LoVo (cell line): ENCODE measurements around the gene LMTK2.

Experiments used
- DNase-seq: peaks from one replicate; pipeline ENCODE4 v3.0.0-alpha.2; 2016; ENCODE audit warnings: low spot score

The LMTK2 gene

GRCh38 chr7:98137134-98137825 is 30.6 kb downstream of the LMTK2 start:
- no peak for DNase-seq

- DNase-seq, result no peak
These were observed 31.1 kb downstream of the LMTK2 start for GRCh38 chr7:98137826-98138151.

GRCh38 chr7:98138672-98139071 is 32.0 kb downstream of the LMTK2 start:
- no peak for DNase-seq

- no peak for DNase-seq
These were observed 36.0 kb downstream of the LMTK2 start for GRCh38 chr7:98142658-98143057.

- DNase-seq, result no peak
These were observed 41.9 kb downstream of the LMTK2 start for GRCh38 chr7:98148607-98149006.

GRCh38 chr7:98149116-98149692 is 42.5 kb downstream of the LMTK2 start:
- DNase-seq, result no peak

GRCh38 chr7:98151884-98152283 is 45.2 kb downstream of the LMTK2 start:
- DNase-seq, result no peak

GRCh38 chr7:98156700-98157099 is 50.0 kb downstream of the LMTK2 start:
- DNase-seq, result no peak

GRCh38 chr7:98157761-98158160 is 51.1 kb downstream of the LMTK2 start:
- DNase-seq, result no peak

GRCh38 chr7:98162758-98163157 is 56.1 kb downstream of the LMTK2 start:
- no peak for DNase-seq

- no peak for DNase-seq
These were observed 56.6 kb downstream of the LMTK2 start for GRCh38 chr7:98163269-98163668.

- peak; percentile 54 for DNase-seq
These were observed 57.2 kb downstream of the LMTK2 start for GRCh38 chr7:98163704-98164494.

GRCh38 chr7:98165827-98166667 is 59.4 kb downstream of the LMTK2 start:
- peak; percentile 16 for DNase-seq

GRCh38 chr7:98166668-98166970 is 60.0 kb downstream of the LMTK2 start:
- DNase-seq, result no peak

- no peak for DNase-seq
These were observed 61.0 kb downstream of the LMTK2 start for GRCh38 chr7:98167653-98168052.

GRCh38 chr7:98168181-98168903 is 61.7 kb downstream of the LMTK2 start:
- peak; percentile 84 for DNase-seq

GRCh38 chr7:98168904-98169621 is 62.4 kb downstream of the LMTK2 start:
- no peak for DNase-seq

- DNase-seq, result no peak
These were observed 64.3 kb downstream of the LMTK2 start for GRCh38 chr7:98170966-98171365.

- DNase-seq, result no peak
These were observed 64.8 kb downstream of the LMTK2 start for GRCh38 chr7:98171449-98171848.

- no peak for DNase-seq
These were observed 67.9 kb downstream of the LMTK2 start for GRCh38 chr7:98174334-98175259.
